ENCODE data around the gene RNF217.
"Not testable (repeated sequence)": the region's sequence is repeated elsewhere in the genome, so short reads cannot be mapped to it uniquely, and the experiment has no call there.

DNA sequence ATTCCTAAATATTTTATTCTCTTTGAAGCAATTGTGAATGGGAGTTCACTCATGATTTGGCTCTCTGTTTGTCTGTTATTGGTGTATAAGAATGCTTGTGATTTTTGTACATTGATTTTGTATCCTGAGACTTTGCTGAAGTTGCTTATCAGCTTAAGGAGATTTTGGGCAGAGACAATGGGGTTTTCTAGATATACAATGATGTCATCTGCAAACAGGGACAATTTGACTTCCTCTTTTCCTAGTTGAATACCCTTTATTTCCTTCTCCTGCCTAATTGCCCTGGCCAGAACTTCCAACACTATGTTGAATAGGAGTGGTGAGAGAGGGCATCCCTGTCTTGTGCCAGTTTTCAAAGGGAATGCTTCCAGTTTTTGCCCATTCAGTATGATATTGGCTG, 72.7 kb downstream of the RNF217 start:
- TF ChIP-seq, protein P1, sequence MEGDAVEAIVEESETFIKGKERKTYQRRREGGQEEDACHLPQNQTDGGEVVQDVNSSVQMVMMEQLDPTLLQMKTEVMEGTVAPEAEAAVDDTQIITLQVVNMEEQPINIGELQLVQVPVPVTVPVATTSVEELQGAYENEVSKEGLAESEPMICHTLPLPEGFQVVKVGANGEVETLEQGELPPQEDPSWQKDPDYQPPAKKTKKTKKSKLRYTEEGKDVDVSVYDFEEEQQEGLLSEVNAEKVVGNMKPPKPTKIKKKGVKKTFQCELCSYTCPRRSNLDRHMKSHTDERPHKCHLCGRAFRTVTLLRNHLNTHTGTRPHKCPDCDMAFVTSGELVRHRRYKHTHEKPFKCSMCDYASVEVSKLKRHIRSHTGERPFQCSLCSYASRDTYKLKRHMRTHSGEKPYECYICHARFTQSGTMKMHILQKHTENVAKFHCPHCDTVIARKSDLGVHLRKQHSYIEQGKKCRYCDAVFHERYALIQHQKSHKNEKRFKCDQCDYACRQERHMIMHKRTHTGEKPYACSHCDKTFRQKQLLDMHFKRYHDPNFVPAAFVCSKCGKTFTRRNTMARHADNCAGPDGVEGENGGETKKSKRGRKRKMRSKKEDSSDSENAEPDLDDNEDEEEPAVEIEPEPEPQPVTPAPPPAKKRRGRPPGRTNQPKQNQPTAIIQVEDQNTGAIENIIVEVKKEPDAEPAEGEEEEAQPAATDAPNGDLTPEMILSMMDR (optimal IDR thresholded peaks at IDR 0.05 in 1 of 3, IDR thresholded peaks at IDR 0.05 in 1 of 3, conservative IDR thresholded peaks at IDR 0.05 in 1 of 3; ENCODE audit: extremely low read depth in 1 of 3, insufficient read depth in 2 of 3, low read length in 3 of 3): not testable (repeated sequence)
- TF ChIP-seq EZH2 (IDR thresholded peaks at IDR 0.05; ENCODE audit: low read length): not testable (repeated sequence)
